GM10847 (cell line): Measurements from ENCODE around the gene MYADM.

Experiments used
- POLR2A ChIP-seq: IDR thresholded peaks from 2 replicates; pipeline ENCODE4 v1.6.1; 2011; ENCODE audit not compliant: insufficient read length; ENCODE audit errors: extremely low read depth

MYADM gene

DNA sequence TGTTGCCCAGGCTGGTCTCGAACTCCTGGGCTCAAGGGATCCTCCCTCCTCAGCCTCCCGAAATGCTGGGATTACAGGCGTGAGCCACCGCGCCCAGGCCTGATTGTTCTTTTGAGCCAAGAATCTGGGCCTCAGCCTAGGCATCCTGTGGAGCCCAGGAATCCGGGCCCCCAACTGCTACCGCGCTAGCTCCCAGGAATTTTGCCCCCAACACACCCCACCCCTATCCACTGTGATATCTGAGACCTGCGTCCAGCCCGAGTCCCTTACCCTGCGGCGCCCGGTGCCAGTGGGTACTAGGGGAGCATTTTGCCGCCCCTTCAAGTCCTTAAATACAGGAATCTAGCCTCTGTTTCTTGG is 838 bp upstream of the MYADM start:
- TF ChIP-seq POLR2A, result no peak

DNA sequence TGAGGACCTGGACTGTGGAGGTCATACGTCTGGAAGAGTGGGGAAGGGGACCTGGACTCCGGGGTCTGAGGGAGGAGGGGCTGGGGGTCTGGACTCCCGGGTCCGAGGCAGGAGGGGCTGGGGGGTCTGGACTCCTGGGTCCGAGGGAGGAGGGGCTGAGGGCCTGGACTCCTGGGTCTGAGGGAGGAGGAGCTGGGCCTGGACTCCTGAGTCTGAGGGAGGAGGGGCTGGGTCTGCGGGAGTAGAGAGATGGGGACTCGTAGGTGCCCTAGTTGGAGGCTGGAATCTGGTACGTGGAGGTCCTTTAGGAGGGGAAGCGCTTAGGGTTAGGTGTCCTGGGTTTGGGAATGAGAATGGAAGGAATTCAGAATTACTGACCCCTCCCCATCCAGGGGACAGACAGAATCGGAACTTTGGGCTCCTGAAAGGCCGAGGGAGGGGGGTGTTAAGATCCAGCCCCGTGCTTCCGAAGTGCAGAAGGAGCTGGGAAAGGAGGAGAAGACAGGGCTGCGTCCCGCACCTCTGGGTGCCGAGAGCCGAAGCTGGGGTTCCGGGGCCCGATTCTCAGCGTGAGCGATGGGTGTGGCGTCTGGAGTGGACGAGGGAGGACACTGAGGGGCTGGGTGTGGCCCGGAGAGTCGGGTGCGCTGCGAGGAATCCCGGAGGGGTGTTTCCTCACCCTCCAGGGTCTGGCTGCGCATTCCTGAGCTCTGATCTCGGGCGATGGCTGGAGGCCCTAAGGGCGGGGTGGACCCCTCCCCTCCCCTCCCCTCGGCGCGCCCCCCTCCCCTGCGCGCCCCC is 608 bp downstream of the MYADM start:
- no peak for TF ChIP-seq POLR2A

DNA sequence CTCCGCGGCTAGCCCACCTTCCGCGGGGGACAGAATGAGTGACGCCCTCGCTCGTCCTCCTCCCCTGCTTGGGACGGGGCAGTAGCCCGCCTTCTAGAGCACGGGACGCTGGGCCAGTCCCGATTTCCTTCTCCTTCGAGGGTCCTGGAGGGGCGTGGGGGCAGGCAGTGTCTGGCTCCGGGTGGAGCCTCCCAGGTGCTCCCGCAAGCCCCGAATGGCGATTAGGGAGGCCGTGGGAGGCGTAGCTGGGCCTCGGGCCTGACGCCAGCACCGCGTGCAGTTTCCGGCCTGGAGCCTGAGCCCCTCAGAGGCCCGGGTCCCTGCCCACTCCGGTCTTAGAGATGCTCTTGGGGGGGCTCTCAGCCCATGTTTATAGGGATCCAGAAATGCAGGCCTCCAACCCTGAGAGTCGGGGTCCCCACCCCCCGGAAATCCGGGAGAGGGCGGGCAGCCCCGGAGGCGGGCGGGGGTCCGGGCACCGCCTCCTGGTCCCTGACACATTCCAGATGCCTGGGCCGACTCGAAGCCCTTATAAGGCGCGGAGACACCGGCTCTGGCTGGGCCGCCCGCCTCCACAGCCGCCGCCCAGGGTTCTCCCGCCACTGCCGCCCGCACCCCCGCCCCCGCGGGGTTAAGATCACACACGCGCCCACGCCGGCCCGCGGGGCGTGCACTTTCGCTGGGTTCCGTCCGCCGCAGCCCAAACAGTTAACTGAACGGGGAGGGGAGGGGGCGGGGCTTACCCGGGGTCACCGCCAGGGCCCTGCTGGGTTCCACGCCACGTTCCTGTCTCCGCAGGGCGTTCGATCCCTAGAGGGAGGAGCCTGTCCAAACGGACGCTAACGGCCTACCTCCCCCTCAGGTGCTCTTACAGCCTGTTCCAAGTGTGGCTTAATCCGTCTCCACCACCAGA is 1.5 kb downstream of the MYADM start:
- TF ChIP-seq POLR2A, result peak; percentile 15

DNA sequence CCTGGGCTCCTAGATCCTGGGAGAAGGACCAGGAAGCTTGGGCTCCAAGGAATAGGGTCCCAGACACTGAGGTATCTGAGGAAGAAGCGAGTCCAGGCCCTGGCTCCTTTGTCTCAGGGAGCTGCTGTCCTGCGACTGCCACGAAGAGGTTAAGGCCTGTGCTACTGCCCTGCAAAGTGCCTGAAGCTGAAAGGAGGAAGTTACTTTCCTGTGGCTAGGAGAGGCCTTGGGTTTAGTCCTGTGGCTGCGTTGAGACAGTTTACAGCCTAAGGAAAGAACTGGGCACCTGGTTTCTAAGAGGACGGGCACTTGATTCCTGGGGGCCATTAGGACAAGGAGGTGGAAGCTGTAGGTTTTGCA is 2.8 kb downstream of the MYADM start:
- TF ChIP-seq POLR2A, result no peak

DNA sequence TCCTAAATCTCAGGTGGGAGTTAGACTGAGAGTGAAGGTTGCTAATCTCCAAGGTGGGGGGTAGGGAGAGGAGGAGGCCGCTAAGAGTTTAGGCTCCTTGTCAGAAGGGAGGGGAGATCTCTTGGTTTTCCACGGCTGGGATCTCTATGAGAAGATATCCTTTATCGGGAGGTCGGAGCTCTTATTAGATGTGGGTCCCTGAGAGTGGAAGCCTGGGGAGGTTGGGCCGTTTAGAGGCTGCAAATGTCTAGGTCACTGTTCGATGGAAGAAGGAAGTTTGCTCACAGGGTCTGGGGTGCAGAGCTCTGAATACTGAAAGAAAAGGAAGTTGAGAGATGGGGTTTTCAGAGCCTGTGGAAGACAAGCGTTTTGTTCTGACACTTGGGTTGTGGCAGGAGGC is 3.8 kb downstream of the MYADM start:
- TF ChIP-seq POLR2A, result no peak

DNA sequence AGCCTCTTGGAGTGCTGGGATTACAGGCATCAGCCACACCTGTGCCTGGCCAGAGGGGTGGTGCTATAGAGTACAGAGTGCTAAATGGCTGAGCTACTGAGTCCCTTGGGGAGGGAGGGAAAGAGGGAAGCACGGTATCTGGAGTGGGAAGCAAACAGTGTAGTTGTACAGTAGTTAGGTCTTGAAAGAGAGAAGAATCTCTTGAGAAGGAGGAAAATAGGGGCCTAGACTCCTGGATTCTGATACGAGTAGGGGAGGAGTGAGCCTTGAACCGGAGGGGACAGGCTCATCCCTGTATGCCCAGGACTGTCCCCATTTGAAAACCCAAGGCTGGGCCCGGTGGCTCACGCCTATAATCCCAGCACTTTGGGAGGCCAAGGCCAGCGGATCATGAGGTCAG is 5.1 kb downstream of the MYADM start:
- no peak for TF ChIP-seq POLR2A

DNA sequence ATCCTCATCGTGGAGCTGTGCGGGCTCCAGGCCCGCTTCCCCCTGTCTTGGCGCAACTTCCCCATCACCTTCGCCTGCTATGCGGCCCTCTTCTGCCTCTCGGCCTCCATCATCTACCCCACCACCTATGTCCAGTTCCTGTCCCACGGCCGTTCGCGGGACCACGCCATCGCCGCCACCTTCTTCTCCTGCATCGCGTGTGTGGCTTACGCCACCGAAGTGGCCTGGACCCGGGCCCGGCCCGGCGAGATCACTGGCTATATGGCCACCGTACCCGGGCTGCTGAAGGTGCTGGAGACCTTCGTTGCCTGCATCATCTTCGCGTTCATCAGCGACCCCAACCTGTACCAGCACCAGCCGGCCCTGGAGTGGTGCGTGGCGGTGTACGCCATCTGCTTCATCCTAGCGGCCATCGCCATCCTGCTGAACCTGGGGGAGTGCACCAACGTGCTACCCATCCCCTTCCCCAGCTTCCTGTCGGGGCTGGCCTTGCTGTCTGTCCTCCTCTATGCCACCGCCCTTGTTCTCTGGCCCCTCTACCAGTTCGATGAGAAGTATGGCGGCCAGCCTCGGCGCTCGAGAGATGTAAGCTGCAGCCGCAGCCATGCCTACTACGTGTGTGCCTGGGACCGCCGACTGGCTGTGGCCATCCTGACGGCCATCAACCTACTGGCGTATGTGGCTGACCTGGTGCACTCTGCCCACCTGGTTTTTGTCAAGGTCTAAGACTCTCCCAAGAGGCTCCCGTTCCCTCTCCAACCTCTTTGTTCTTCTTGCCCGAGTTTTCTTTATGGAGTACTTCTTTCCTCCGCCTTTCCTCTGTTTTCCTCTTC is 6.3 kb downstream of the MYADM start:
- no peak for TF ChIP-seq POLR2A

DNA sequence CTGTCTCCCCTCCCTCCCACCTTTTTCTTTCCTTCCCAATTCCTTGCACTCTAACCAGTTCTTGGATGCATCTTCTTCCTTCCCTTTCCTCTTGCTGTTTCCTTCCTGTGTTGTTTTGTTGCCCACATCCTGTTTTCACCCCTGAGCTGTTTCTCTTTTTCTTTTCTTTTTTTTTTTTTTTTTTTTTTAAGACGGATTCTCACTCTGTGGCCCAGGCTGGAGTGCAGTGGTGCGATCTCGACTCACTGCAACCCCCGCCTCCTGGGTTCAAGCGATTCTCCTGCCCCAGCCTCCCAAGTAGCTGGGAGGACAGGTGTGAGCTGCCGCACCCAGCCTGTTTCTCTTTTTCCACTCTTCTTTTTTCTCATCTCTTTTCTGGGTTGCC is 6.9 kb downstream of the MYADM start:
- no peak for TF ChIP-seq POLR2A

- TF ChIP-seq POLR2A, result no peak
Observed at GRCh38 chr19:53875602-53876325, 8.1 kb downstream of the MYADM start.

GRCh38 chr19:53876651-53877224 is 9.1 kb downstream of the MYADM start:
- no peak for TF ChIP-seq POLR2A

DNA sequence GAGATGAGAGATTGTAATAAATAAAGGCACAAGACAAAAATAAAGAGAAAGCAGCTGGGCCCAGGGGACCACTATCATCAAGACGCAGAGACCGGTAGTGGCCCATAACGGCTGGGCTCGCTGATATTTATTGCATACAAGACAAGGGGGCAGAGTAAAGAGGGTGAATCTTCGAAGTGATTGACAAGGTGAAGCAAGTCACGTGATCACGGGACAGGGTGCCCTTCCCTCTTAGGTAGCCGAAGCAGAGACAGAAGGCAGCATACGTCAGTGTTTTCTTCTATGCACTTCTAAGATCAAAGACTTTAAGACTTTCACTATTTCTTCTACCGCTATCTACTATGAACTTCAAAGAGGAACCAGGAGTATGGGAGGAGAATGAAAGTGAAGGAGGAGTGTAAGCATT is 9.7 kb downstream of the MYADM start:
- TF ChIP-seq POLR2A, result no peak

GRCh38 chr19:53878776-53879139 is 11.1 kb downstream of the MYADM start:
- no peak for TF ChIP-seq POLR2A

DNA sequence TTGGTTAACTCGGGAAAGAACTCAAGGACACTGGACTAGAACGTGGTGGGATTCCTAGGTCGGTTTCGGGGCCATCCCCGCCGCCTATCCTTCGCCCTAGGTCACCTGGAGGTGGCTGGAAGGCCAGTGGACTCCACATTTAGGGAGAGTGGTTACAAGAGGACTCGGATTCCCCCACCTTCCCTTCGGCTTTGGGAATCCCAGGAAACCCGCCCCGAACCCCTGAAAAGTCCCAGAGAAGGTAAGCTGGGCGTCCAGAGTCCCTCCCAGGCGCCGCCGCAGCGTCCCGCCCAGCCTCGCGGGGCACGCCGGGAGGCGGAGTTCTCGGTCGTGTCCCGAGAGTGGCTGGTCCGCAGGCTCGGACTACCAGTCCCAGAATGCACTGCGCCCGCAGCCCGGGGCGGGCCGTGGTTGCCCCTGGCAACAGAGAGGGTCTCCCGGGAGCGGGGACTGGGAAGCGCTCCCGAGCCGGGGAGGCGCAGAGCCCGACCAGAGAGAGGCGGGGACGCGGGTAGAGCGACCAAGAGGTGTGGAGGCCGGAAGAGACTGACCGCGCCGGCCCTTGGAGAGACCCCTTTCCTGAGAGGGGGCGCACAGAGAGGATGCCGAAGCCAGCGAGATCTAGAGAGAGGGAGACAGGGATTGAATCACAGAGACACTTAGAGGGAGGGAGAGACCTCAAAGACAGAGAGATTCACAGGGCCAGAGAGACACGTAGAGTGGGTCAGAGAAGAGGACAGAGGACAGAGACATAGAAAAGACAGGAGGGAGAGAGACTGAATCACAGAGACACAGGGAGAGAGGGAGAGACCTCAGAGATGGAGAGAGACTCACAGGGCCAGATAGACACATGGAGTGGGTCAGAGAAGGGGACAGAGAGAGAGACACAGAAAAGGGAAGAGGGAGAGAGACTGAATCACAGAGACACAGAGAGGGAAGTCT is 11.7 kb downstream of the MYADM start:
- no peak for TF ChIP-seq POLR2A
